ENCODE results near the gene TTC7B. TPM values are rescaled to one million over a fixed set of nuclear protein-coding genes. Genes with fewer than 3 reads are reported as not detected.

Gene TTC7B
- total and polyA plus RNA-seq, 2 experiments from 2014 or later = 7.9 to 28.6 TPM

DNA sequence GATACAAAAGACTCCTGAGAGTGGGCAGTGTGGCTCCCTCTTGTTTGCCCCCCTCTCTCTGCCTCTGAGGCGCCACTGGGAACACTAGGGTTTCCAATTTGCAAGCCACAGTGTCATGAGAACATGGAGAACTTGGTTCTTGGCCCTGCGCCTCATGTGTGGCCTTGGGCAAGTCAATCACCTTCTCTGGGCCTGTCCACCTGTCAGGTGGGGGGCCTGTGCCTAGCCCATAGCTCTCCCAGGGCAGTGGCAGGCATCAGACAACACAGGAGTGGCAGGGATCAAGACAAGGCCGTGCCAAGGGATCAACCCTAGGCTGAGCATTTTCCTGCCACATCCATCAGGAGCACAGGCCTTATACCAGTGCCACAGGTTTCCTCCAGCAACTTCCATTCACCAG is 234.1 kb downstream of the TTC7B start:
- Histone ChIP-seq H3F3A (replicated peaks; ENCODE audit: low read depth) (no peaks in the 10 kb centered on the region), H3K27ac (ENCODE audit: low read depth) (no peak overlapping the region), H2AFZ (no peak overlapping the region), H3K79me2 (replicated peaks; ENCODE audit: insufficient read depth) (no peaks in the 10 kb centered on the region), H3K4me1 (ENCODE audit: insufficient read depth) (no peaks in the 10 kb centered on the region), H4K20me1 (replicated peaks; ENCODE audit: insufficient read depth) (no peaks in the 10 kb centered on the region), H3K36me3 (ENCODE audit: insufficient read depth) (no peaks in the 10 kb centered on the region), H3K27me3 (ENCODE audit: insufficient read depth) (no peaks in the 10 kb centered on the region), H3K9me2 (ENCODE audit: insufficient read depth) (no peaks in the 10 kb centered on the region), H3K4me2 (no peak overlapping the region), H3K4me3 (no peak overlapping the region)
- H3K4me3 Mint-ChIP-seq = no peak overlapping the region
- no peaks in the 10 kb centered on the region for H3K36me3 Mint-ChIP-seq (ENCODE audit: low read depth)
- TF ChIP-seq, protein P1, sequence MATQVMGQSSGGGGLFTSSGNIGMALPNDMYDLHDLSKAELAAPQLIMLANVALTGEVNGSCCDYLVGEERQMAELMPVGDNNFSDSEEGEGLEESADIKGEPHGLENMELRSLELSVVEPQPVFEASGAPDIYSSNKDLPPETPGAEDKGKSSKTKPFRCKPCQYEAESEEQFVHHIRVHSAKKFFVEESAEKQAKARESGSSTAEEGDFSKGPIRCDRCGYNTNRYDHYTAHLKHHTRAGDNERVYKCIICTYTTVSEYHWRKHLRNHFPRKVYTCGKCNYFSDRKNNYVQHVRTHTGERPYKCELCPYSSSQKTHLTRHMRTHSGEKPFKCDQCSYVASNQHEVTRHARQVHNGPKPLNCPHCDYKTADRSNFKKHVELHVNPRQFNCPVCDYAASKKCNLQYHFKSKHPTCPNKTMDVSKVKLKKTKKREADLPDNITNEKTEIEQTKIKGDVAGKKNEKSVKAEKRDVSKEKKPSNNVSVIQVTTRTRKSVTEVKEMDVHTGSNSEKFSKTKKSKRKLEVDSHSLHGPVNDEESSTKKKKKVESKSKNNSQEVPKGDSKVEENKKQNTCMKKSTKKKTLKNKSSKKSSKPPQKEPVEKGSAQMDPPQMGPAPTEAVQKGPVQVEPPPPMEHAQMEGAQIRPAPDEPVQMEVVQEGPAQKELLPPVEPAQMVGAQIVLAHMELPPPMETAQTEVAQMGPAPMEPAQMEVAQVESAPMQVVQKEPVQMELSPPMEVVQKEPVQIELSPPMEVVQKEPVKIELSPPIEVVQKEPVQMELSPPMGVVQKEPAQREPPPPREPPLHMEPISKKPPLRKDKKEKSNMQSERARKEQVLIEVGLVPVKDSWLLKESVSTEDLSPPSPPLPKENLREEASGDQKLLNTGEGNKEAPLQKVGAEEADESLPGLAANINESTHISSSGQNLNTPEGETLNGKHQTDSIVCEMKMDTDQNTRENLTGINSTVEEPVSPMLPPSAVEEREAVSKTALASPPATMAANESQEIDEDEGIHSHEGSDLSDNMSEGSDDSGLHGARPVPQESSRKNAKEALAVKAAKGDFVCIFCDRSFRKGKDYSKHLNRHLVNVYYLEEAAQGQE (IDR thresholded peaks at IDR 0.05; ENCODE audit: unreplicated experiment) = no peak
- TF ChIP-seq, protein P2, sequence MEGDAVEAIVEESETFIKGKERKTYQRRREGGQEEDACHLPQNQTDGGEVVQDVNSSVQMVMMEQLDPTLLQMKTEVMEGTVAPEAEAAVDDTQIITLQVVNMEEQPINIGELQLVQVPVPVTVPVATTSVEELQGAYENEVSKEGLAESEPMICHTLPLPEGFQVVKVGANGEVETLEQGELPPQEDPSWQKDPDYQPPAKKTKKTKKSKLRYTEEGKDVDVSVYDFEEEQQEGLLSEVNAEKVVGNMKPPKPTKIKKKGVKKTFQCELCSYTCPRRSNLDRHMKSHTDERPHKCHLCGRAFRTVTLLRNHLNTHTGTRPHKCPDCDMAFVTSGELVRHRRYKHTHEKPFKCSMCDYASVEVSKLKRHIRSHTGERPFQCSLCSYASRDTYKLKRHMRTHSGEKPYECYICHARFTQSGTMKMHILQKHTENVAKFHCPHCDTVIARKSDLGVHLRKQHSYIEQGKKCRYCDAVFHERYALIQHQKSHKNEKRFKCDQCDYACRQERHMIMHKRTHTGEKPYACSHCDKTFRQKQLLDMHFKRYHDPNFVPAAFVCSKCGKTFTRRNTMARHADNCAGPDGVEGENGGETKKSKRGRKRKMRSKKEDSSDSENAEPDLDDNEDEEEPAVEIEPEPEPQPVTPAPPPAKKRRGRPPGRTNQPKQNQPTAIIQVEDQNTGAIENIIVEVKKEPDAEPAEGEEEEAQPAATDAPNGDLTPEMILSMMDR (conservative IDR thresholded peaks at IDR 0.05; ENCODE audit: low read depth in 2 of 2) = no peak
- TF ChIP-seq, protein P3, sequence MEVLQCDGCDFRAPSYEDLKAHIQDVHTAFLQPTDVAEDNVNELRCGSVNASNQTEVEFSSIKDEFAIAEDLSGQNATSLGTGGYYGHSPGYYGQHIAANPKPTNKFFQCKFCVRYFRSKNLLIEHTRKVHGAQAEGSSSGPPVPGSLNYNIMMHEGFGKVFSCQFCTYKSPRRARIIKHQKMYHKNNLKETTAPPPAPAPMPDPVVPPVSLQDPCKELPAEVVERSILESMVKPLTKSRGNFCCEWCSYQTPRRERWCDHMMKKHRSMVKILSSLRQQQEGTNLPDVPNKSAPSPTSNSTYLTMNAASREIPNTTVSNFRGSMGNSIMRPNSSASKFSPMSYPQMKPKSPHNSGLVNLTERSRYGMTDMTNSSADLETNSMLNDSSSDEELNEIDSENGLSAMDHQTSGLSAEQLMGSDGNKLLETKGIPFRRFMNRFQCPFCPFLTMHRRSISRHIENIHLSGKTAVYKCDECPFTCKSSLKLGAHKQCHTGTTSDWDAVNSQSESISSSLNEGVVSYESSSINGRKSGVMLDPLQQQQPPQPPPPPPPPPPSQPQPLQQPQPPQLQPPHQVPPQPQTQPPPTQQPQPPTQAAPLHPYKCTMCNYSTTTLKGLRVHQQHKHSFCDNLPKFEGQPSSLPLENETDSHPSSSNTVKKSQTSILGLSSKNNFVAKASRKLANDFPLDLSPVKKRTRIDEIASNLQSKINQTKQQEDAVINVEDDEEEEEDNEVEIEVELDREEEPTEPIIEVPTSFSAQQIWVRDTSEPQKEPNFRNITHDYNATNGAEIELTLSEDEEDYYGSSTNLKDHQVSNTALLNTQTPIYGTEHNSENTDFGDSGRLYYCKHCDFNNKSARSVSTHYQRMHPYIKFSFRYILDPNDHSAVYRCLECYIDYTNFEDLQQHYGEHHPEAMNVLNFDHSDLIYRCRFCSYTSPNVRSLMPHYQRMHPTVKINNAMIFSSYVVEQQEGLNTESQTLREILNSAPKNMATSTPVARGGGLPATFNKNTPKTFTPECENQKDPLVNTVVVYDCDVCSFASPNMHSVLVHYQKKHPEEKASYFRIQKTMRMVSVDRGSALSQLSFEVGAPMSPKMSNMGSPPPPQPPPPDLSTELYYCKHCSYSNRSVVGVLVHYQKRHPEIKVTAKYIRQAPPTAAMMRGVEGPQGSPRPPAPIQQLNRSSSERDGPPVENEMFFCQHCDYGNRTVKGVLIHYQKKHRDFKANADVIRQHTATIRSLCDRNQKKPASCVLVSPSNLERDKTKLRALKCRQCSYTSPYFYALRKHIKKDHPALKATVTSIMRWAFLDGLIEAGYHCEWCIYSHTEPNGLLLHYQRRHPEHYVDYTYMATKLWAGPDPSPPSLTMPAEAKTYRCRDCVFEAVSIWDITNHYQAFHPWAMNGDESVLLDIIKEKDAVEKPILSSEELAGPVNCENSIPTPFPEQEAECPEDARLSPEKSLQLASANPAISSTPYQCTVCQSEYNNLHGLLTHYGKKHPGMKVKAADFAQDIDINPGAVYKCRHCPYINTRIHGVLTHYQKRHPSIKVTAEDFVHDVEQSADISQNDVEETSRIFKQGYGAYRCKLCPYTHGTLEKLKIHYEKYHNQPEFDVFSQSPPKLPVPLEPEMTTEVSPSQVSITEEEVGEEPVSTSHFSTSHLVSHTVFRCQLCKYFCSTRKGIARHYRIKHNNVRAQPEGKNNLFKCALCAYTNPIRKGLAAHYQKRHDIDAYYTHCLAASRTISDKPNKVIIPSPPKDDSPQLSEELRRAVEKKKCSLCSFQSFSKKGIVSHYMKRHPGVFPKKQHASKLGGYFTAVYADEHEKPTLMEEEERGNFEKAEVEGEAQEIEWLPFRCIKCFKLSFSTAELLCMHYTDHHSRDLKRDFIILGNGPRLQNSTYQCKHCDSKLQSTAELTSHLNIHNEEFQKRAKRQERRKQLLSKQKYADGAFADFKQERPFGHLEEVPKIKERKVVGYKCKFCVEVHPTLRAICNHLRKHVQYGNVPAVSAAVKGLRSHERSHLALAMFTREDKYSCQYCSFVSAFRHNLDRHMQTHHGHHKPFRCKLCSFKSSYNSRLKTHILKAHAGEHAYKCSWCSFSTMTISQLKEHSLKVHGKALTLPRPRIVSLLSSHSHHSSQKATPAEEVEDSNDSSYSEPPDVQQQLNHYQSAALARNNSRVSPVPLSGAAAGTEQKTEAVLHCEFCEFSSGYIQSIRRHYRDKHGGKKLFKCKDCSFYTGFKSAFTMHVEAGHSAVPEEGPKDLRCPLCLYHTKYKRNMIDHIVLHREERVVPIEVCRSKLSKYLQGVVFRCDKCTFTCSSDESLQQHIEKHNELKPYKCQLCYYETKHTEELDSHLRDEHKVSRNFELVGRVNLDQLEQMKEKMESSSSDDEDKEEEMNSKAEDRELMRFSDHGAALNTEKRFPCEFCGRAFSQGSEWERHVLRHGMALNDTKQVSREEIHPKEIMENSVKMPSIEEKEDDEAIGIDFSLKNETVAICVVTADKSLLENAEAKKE (CRISPR knock-in tag; IDR thresholded peaks at IDR 0.05) = no peak
- TF ChIP-seq CREB1 (CRISPR knock-in tag; IDR thresholded peaks at IDR 0.05; ENCODE audit: low read depth) (no peak), ZNF114 (CRISPR knock-in tag; IDR thresholded peaks at IDR 0.05) (no peak), ZNF331 (CRISPR knock-in tag; IDR thresholded peaks at IDR 0.05; ENCODE audit: low read depth) (no peak), POLR2AphosphoS5 (IDR thresholded peaks at IDR 0.05; ENCODE audit: low read depth) (no peak), NANOG (IDR thresholded peaks at IDR 0.05; ENCODE audit: borderline replicate concordance) (no peak), EZH2phosphoT487 (IDR thresholded peaks at IDR 0.05; ENCODE audit: unreplicated experiment) (no peak), EZH2 (IDR thresholded peaks at IDR 0.05; ENCODE audit: low read depth, unreplicated experiment) (no peak), STAT1 (IDR thresholded peaks at IDR 0.05; ENCODE audit: unreplicated experiment) (no peak), JUNB (IDR thresholded peaks at IDR 0.05; ENCODE audit: unreplicated experiment) (no peak)
- TF ChIP-seq, protein P4, sequence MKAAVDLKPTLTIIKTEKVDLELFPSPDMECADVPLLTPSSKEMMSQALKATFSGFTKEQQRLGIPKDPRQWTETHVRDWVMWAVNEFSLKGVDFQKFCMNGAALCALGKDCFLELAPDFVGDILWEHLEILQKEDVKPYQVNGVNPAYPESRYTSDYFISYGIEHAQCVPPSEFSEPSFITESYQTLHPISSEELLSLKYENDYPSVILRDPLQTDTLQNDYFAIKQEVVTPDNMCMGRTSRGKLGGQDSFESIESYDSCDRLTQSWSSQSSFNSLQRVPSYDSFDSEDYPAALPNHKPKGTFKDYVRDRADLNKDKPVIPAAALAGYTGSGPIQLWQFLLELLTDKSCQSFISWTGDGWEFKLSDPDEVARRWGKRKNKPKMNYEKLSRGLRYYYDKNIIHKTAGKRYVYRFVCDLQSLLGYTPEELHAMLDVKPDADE (IDR thresholded peaks at IDR 0.05) = no peak
- no peak for ATAC-seq
- H3K9me3 Mint-ChIP-seq = no peaks in the 10 kb centered on the region
- H3K27me3 Mint-ChIP-seq (ENCODE audit: insufficient read depth, low read depth, poor library complexity) = peaks cover 2% of the 10 kb centered on the region
- H3K4me1 Mint-ChIP-seq = peaks cover 7% of the 10 kb centered on the region
- no peak overlapping the region for H3K27ac Mint-ChIP-seq
- DNase-seq (ENCODE audit: low spot score) = no peak

Data from GM23338 (cell line).